Activated T-cell treated with anti-CD3 and anti-CD28 coated beads for 1 hour (primary cell): ENCODE data around the gene TIE1.

ENCODE experiments used
- DNase-seq: peaks from one replicate; pipeline ENCODE4 v3.0.0-alpha.2; 2020; ENCODE audit warnings: low read depth

The TIE1 gene

GRCh38 chr1:43339584-43340232, 38.9 kb downstream of the TIE1 start:
- DNase-seq: no peak

GRCh38 chr1:43340559-43340958, 39.8 kb downstream of the TIE1 start:
- DNase-seq: no peak

DNA sequence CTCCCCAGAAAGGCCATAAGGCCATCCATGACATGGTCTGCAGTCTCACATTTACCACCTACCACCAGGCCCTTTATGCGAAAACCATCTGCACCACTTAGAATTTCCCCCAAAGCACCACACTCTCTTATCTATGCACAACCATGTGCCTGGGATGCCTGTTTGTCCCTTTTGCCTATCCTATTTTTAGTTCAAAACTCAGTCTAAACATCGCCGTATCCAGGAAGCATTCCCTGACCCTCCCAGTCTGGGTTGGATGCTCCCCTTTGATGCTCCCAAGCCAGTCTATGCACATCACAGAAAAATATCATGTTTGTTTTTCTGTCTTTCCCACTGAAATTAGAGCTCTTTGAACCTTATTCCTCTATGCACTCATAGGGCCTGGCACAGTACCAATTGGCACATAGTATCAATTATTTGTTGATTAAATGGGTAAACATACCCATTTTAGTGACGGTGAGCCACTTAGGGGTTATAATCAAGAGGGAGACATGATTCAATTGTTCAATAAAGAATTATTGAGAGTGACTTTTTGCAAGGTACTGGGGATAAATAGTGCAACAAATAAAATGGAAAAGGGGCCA, 43.6 kb downstream of the TIE1 start:
- DNase-seq: no peak

DNA sequence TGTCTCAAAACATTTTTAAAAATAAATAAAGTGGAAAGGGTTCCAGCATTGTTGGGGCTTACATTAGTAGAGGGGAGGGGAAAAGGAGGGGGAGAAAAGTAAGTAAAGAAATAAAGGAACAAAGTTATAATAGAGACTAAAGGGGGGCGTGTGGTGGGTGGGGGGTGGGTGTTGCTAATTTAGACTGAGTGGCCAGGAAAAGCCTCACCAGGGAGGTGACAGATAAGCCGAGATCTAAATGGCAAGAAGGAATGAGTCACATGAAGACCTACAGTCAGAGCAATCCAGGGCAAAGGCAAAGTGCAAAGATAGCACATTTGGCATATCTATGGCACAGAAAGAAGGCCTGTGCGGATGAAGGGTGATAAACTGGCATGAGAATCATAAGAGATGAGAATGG, 44.3 kb downstream of the TIE1 start:
- no peak for DNase-seq

DNA sequence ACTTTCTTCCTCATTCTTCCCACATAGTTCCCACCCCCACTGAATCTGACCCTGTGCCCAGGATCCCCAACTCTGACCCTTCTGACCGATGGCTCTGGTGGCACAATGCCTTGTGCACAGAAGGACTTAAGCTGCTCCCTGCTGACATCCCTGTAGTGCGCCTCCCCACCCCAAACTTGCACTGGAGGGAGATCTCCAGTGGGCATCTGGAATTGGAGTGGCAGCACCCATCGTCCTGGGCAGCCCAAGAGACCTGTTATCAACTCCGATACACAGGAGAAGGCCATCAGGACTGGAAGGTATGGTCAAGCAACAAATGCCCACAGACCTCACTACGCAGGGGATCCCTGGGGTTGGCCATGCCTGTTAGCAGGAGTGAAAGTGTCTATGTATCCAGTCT, 45.9 kb downstream of the TIE1 start:
- no peak for DNase-seq

DNA sequence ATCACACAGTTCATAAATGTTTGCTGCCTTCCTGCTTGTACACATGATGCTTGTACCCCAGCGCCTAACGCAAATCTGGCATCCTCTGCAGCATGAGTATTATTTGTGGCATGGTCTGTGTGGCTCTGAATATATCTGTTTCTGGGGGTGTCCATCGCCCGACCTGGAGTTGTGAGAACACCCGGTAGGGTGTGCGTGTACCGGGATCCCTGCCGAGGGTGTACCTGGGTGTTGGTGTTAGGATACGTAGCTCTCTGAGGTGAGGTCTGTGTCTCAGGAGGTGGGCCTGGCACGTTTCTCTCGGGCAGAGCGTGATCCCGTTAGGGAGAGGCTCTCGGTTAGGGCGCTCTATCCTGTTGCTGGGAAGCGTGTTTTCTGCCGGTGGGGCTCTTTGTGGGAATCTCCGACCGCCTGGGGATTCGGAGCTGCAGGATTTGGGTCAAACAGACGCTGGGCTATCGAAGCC, 47.6 kb downstream of the TIE1 start:
- no peak for DNase-seq

DNA sequence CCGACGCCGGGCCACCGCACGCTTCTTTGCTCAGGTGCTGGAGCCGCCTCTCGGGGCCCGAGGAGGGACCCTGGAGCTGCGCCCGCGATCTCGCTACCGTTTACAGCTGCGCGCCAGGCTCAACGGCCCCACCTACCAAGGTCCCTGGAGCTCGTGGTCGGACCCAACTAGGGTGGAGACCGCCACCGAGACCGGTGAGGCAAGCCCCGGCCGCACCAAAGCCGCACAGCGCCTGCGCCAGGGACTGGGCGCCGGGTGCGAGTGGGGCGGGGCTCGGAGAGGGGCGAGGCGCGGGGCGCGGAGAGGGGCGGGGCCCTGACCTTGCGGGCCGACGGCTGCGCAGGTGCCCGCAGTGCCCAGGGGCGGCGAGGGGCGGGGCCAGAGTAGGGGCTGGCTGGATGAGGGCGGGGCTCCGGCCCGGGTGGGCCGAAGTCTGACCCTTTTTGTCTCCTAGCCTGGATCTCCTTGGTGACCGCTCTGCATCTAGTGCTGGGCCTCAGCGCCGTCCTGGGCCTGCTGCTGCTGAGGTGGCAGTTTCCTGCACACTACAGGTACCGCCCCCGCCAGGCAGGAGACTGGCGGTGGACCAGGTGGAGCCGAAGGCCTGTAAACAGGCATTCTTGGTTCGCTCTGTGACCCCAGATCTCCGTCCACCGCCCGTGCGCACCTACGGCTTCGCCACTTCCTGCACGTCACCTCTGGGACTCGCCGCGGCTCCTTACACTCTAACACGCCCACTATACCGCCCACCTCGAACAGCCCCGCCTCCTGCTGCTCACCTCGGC, 48.2 kb downstream of the TIE1 start:
- no peak for DNase-seq

DNA sequence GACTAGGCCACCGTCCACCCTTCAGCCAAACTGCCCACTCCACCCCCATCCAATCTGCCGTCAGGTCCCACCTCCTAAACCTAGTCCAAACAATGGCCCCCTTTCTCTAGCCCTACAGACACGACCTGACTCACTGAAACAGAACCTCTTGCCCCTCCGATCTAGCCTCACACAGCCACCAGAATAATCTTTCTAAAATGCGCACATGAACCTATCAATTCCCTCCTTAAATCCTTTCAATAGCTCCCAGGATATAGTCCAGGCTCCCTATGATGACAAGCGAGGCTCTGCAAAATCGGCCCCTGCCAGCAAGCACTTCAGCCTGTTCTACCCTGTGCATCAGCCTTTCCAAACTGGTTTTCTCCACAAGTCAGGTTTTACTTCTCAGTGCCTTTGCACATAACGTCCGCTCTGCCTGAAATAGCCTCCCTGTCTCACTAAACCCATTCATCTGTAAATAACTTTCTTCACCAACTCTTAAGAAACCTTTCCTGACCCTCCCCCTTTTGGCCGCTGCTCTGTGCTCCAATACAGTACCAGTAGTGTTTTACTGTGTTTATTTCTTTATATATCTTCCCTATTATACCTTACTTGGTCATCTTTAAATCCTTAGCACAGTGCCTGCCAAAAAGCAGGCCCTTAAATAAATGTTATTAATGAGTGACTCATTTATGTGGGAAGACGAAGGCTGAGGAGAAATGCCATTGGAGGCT, 49.0 kb downstream of the TIE1 start:
- no peak for DNase-seq

DNA sequence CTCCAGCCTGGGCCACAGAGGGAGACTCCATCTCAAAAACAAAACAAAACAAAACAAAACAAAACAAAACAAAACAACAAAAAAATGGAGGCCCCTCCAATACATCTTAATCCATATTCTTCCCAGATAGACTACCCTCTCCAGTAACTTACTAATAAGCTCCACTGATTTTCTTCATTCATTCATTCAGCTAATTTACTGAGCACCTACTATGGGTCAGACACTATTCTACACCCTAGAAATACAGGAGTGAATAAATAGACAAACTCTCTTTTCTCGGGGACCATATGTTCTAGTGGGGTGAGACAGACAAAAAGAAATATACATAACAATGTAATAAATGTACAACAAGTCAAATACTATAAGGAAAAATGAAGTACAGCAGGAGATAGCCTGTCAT, 50.2 kb downstream of the TIE1 start:
- DNase-seq: no peak

GRCh38 chr1:43351421-43352350, 50.9 kb downstream of the TIE1 start:
- no peak for DNase-seq

- no peak for DNase-seq
These were observed 51.5 kb downstream of the TIE1 start for GRCh38 chr1:43352351-43352705.

- no peak for DNase-seq
These were observed 52.1 kb downstream of the TIE1 start for GRCh38 chr1:43352881-43353280.

DNA sequence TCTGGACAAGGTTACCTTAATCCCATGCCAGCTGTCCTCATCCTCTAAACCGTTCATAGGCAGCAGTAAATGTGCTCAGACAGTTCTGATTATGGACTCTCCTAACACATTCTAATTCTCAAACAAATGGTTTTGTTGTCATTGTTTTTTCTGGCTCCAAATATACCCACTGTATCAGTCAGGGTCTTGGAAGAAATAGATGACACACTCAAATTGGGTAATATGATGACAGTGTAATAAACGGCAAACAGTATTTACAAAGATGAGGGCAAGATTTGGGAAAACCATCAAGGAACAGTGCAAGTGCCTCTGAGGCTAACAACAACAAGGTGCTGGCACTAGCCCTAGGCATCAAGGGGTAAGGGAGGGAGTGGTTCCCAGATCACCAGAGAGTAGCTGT, 53.7 kb downstream of the TIE1 start:
- no peak for DNase-seq

DNA sequence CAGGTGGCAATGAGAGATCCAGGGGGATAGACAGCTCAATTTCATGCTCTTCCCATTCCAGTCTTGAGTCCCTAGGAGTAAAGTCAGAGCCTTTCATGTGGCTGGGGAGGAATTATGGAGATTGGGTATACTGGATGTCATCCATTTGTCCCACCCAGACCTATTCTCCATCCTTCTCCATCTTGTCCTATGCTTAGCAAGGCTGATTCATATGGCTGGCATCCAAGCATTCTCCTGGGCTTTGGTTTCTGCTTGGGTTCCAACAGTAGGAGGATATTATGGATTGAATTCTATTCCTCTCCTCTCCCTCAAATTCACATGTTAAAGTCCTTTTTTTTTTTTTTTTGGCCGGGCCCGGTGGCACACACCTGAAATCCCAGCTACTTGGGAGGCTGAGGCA, 54.2 kb downstream of the TIE1 start:
- no peak for DNase-seq

DNA sequence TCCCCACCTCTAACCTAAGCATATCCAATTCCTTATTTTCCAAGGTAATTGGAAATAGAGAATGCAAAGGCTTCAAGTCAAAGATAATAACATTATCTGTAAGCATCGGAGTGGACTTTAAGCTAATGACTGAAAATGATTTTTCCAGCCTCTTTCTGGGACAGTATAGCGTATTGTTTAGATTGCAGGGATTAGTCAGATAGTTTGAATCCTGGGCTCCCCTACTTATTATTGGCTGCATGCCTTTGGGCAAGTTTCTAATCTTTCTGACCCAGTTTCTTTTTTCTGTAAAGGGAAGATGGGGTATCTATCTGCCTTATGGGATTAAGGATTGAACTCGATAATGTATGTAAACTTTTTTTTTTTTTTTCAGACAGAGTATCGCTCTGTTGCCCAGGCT, 56.5 kb downstream of the TIE1 start:
- no peak for DNase-seq

GRCh38 chr1:43358121-43358745, 57.5 kb downstream of the TIE1 start:
- DNase-seq: no peak

DNA sequence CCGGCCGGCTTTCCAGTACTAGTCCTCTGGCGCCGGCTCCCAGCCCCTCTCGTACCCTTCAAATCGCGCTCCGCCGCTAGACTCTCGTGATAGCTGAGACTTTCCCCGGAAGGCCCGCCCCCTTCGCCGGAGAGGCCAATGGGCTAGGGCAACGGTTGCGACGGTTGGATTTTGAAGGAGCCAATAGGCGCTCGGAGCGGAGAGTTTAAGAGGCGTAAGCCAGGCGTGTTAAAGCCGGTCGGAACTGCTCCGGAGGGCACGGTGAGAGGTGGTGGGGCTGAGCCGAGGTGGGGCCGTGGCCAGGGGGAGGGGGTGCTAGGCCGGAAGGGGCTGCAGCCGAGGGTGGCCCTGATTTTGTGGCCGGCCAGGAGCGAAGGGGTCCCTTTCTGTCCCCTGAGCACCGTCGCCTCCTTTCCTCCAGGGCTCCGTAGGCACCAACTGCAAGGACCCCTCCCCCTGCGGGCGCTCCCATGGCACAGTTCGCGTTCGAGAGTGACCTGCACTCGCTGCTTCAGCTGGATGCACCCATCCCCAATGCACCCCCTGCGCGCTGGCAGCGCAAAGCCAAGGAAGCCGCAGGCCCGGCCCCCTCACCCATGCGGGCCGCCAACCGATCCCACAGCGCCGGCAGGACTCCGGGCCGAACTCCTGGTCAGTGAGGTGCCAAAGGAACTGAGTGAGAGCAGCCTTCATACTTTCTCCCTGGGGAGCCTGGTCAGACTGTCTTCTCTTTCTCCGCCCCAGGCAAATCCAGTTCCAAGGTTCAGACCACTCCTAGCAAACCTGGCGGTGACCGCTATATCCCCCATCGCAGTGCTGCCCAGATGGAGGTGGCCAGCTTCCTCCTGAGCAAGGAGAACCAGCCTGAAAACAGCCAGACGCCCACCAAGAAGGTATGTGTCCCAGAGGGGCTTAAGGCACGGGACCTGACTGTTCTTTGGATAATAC, 58.2 kb downstream of the TIE1 start, which contains the start of gene CDC20:
TSS of gene CDC20 (plus strand) at position 236 of the 948 bp plus-strand sequence. CDS start at position 471, 235 bp downstream.
- DNase-seq: peak; percentile 96

DNA sequence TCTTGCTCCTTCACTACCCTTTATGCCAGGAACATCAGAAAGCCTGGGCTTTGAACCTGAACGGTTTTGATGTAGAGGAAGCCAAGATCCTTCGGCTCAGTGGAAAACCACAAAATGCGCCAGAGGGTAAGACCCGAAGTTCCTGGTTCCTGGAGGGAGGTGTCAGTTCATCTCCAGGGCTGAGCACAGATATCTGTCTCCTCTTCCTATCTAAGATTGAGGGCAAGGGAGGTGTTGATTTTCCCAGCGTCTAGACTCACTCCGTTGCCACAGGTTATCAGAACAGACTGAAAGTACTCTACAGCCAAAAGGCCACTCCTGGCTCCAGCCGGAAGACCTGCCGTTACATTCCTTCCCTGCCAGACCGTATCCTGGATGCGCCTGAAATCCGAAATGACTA, 58.9 kb downstream of the TIE1 start:
- DNase-seq: no peak

DNA sequence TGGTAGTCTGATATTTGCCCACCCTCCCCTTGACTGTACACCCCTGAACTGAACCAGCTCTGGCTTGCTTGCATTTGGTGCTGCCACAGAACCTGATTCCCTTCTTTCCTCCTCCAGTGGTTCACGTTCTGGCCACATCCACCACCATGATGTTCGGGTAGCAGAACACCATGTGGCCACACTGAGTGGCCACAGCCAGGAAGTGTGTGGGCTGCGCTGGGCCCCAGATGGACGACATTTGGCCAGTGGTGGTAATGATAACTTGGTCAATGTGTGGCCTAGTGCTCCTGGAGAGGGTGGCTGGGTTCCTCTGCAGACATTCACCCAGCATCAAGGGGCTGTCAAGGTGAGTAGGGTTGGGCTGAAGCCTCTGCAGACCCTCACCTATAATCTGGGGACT, 59.8 kb downstream of the TIE1 start:
- no peak for DNase-seq
